GM12865 (cell line): ENCODE data around the gene ZNF865.

ENCODE experiments used
- DNase-seq: peaks from one replicate; pipeline ENCODE4 v3.0.0; 2010; ENCODE audit warnings: low read depth
- H3K4me3 ChIP-seq: 2 replicates; pipeline ENCODE4 v1.5.1; 2011; ENCODE audit warnings: mild to moderate bottlenecking, low read depth, low read length, control low read depth
- CTCF ChIP-seq: IDR thresholded peaks from 2 replicates; pipeline ENCODE4 v1.5.1; 2011; ENCODE audit warnings: low read length, control low read depth, low read depth, inconsistent platforms; ENCODE audit not compliant: insufficient read depth; ENCODE audit errors: missing control alignments

Gene ZNF865

GRCh38 chr19:55590617-55591016, 14.8 kb upstream of the ZNF865 start:
- DNase-seq = no peak
- H3K4me3 ChIP-seq = no peak overlapping the region
- TF ChIP-seq CTCF = no peak

DNA sequence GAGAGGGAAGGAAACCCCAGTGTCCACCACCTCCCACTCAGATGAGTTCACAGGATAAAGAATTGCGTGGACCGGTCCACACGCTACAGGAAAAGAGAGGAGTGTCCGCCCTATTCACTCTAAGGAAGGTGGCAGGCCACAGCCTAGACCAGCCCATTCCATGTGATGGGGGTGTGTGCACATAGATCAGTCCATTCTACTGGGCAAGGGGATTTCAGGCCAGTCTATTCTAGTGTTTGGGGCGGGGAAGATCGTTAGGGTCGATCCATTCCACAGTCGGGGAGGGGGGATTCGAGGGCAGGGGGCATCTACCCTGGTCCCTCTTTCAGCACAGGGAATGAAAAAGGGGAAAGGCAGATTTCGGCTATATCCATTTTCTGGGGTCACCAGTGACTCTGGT, 13.9 kb upstream of the ZNF865 start:
- DNase-seq = no peak
- no peak overlapping the region for H3K4me3 ChIP-seq
- no peak for TF ChIP-seq CTCF

DNA sequence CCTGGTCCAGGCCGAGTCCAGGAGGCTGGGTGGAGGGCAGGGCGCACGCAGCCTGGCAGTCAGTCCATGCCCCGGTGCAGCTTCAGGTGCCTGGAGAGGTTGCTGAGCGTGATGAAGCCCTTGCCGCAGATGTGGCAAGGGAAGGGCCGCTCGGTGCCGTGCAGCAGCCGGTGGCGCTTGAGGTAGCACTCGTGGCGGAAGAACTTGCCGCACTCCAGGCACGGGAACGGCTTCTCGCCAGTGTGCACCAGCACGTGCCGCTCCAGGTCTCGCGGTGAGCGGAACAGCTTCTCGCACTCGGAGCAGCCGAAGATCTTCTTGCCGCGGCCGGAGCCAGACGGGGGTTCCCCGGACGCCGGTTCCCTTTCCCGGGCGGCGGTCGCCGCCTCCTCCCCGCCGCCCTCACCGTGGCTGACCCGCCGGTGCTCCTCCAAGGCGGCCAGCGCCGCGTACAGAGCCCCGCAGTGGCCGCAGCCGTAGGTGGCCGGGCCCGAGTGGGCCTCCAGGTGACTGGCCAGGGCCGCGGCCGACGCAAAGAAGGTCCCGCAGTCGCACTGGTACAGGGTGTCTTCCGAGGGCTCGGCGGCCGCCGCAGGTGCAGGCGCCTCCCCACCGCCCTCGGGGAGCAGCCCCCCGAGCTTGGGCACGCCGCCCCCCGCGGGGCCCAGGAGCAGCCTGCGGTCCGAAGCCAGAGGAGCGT, 12.9 kb upstream of the ZNF865 start:
- no peak for DNase-seq
- H3K4me3 ChIP-seq = no peak overlapping the region
- TF ChIP-seq CTCF = no peak

DNA sequence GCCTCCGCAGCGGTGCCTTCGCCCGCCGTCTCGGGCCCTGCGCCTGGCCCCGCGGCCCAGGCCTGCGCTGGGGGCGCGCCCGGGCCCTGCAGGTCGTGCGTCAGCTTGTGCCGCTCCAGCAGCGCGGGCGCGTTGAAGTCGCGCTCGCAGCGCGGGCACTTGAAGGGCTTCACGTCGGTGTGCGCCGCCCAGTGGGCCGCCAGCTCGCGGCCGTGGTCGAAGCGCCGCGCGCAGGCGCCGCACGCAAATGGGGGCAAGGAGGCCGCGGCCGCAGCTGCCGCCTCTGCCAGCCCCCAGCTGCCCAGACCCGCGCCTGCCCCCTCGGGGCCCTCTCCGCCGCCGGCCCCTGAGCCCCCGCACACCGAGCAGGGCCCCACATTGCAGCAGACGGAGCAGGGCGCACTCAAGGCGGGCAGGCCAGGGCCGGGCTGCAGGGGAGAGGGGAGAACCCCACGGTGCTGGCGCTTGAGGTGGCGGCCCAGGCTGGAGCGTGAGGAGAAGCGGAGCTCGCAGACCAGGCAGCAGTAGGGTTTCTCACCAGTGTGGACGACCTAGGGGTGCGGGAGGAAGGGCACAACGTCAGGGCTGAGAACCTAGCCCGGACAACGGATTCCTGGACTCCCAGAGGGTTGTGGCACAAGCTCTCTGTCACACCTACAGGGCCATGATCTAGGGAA, 12.2 kb upstream of the ZNF865 start:
- H3K4me3 ChIP-seq = no peak overlapping the region
- no peak for TF ChIP-seq CTCF

GRCh38 chr19:55594996-55595545, 10.4 kb upstream of the ZNF865 start:
- no peak for TF ChIP-seq CTCF
- no peak overlapping the region for H3K4me3 ChIP-seq
- DNase-seq = no peak

More for the DNA sequence above, 12.2 kb upstream of the ZNF865 start:
- DNase-seq = no peak

DNA sequence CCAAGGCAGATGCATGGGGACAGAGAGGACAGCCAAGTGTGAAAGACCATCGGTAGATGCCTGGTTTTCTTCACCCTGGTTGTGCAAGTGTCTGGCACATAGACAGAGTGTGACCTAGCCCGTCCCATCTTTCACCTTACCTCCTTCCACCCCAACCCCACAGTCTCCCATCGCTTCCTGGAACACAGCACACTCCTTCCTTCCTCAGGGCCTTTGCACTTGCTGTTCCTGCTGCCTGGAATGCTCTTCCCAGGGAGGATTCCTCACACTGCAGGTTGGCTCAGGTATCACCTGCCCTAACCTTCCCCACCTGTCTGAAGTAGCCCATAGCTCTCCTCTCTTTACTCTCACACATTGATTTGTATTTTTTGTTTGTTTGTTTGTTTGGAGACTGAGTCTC, 9.1 kb upstream of the ZNF865 start:
- DNase-seq = no peak
- no peak overlapping the region for H3K4me3 ChIP-seq
- TF ChIP-seq CTCF = no peak

- no peak for DNase-seq
- TF ChIP-seq CTCF = no peak
- H3K4me3 ChIP-seq = no peak overlapping the region
Measured at GRCh38 chr19:55597501-55597921, 7.9 kb upstream of the ZNF865 start.
